ENCODE results near the gene ALK.
A peak's percentile ranks its signal among the peaks of the same experiment; 100 is the strongest.

The ALK gene

GRCh38 chr2:29920631-29921559 lies 491 bp downstream of the ALK start:
- Mint-ChIP-seq H3K27me3 (peaks cover 56% of the 10 kb centered on the region), H3K27ac (no peak overlapping the region), H3K9me3 (peaks cover 5% of the 10 kb centered on the region), H3K4me1 (peaks cover 15% of the 10 kb centered on the region), H3K36me3 (no peaks in the 10 kb centered on the region), H3K4me3 (peak overlapping the region; percentile 24)

- H3K4me3 Mint-ChIP-seq = no peak overlapping the region
- peaks cover 15% of the 10 kb centered on the region for H3K4me1 Mint-ChIP-seq
- no peaks in the 10 kb centered on the region for H3K36me3 Mint-ChIP-seq
- H3K9me3 Mint-ChIP-seq = peaks cover 5% of the 10 kb centered on the region
- peaks cover 59% of the 10 kb centered on the region for H3K27me3 Mint-ChIP-seq
- H3K27ac Mint-ChIP-seq = no peak overlapping the region
Measured at GRCh38 chr2:29920130-29920577, 1.2 kb downstream of the ALK start.

- Mint-ChIP-seq H3K27ac (no peak overlapping the region), H3K36me3 (no peaks in the 10 kb centered on the region), H3K27me3 (peaks cover 58% of the 10 kb centered on the region), H3K9me3 (peaks cover 5% of the 10 kb centered on the region), H3K4me3 (no peak overlapping the region), H3K4me1 (peaks cover 15% of the 10 kb centered on the region)
Measured at GRCh38 chr2:29918941-29919340, 2.4 kb downstream of the ALK start.

- Mint-ChIP-seq H3K36me3 (no peaks in the 10 kb centered on the region), H3K4me3 (no peak overlapping the region), H3K4me1 (peaks cover 15% of the 10 kb centered on the region), H3K27me3 (peaks cover 50% of the 10 kb centered on the region), H3K27ac (no peak overlapping the region), H3K9me3 (peaks cover 5% of the 10 kb centered on the region)
Measured at GRCh38 chr2:29917781-29918180, 3.6 kb downstream of the ALK start.

GRCh38 chr2:29916571-29916970 lies 4.8 kb downstream of the ALK start:
- Mint-ChIP-seq H3K4me1 (peaks cover 15% of the 10 kb centered on the region), H3K27me3 (peaks cover 48% of the 10 kb centered on the region), H3K4me3 (no peak overlapping the region), H3K36me3 (no peaks in the 10 kb centered on the region), H3K27ac (no peak overlapping the region), H3K9me3 (peaks cover 5% of the 10 kb centered on the region)

DNA sequence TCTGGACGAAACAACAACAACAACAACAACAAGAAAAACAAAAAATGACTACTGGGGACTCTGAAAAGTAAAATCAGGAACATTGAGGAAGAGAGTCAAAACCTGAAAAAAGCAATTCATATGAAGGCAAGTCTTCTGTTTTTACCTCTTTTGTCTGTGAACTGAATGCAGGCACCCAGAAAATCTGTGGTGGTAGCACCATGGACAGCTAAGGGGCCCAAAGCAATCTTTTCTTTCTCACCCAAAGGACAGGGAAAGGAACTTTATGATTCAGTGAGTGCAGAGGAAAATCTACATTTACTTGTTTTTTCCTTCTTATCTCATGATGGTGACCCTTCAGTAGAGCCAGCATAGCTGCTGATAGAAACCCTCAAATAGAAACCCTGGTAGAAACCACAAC lies 10.4 kb downstream of the ALK start:
- H3K4me1 Mint-ChIP-seq = no peaks in the 10 kb centered on the region
- H3K27me3 Mint-ChIP-seq = peaks cover 28% of the 10 kb centered on the region
- H3K27ac Mint-ChIP-seq = no peak overlapping the region
- H3K9me3 Mint-ChIP-seq = peaks cover 6% of the 10 kb centered on the region
- H3K36me3 Mint-ChIP-seq = no peaks in the 10 kb centered on the region
- H3K4me3 Mint-ChIP-seq = no peak overlapping the region

DNA sequence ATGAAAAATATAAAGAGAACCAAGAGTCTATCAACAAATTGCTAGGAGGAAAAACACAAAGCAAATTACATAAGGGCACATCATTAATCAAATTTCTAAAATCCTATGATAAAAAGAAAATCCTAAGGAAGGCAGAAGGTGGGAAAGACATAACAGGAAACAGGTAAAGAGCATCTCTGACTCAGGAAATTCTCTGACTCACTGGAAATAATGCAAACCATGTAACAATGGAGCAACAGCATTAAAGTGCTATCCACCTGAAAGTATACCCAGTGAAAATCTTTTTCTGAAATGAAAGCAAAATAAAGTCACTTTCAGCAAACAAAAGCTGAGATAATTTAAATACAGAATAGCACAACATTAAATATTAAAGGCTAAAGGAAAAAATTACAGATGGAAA lies 10.9 kb downstream of the ALK start:
- H3K4me1 Mint-ChIP-seq = no peaks in the 10 kb centered on the region
- peaks cover 6% of the 10 kb centered on the region for H3K9me3 Mint-ChIP-seq
- no peak overlapping the region for H3K4me3 Mint-ChIP-seq
- no peak overlapping the region for H3K27ac Mint-ChIP-seq
- H3K27me3 Mint-ChIP-seq = peaks cover 26% of the 10 kb centered on the region
- no peaks in the 10 kb centered on the region for H3K36me3 Mint-ChIP-seq

- H3K4me1 Mint-ChIP-seq = no peaks in the 10 kb centered on the region
- H3K36me3 Mint-ChIP-seq = no peaks in the 10 kb centered on the region
- no peak overlapping the region for H3K4me3 Mint-ChIP-seq
- H3K27ac Mint-ChIP-seq = no peak overlapping the region
- peaks cover 26% of the 10 kb centered on the region for H3K27me3 Mint-ChIP-seq
- peaks cover 5% of the 10 kb centered on the region for H3K9me3 Mint-ChIP-seq
Measured at GRCh38 chr2:29902356-29902755, 19.0 kb downstream of the ALK start.

DNA sequence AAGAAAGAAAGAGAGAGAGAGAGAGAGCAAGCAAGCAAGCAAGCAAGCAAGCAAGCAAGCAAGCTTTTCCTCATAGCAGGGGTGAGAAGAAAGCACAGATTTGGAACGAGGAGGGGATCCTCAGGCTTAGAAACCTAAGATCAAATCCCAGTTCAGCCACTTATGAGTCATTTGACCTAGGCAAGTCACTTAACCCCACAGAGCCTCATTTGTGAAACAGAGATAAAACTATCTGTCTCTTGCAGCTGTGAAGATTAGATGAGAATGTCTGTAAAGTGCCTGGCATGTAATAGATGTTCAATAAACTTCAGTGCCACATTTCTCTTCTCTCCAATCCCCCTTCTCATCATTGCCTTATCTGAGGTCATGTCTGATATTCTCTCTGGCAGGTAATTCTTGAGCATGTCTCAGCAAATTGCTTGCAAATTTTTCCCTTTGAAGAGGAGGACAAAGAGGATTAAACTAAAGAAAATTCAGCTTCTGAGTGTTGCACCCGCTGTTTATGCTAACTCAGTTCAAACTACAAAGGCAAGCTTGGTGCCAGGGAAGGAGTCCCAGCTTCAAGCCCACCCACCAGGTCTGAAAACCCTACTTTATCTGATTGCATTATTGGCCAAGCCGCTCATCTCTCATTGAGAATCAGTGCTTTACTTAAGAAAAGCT lies 20.3 kb downstream of the ALK start:
- no peak overlapping the region for H3K4me3 Mint-ChIP-seq
- no peaks in the 10 kb centered on the region for H3K4me1 Mint-ChIP-seq
- peaks cover 5% of the 10 kb centered on the region for H3K9me3 Mint-ChIP-seq
- H3K27me3 Mint-ChIP-seq = peaks cover 26% of the 10 kb centered on the region
- H3K27ac Mint-ChIP-seq = no peak overlapping the region
- no peaks in the 10 kb centered on the region for H3K36me3 Mint-ChIP-seq

DNA sequence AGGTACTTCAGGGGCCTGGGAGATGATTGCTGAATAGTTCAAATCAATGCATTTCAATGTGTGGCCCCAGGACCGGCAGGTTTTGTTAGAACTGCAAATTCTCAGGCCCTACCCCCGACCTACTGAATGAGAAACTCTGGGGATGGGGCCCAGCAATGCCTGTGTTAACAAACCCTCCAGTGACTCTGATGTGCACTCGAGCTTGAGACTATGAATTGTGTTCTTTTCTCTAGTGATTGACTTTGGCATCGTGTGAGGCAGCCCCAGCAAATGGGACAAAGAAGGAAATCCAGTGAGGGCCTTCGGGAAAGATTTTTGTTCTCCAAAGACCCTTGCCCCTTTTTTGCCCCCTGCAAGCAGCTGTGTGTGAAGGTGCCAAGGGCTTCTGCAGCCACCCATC lies 22.4 kb downstream of the ALK start:
- Mint-ChIP-seq H3K36me3 (no peaks in the 10 kb centered on the region), H3K9me3 (peaks cover 5% of the 10 kb centered on the region), H3K27ac (no peak overlapping the region), H3K27me3 (peaks cover 32% of the 10 kb centered on the region), H3K4me1 (no peaks in the 10 kb centered on the region), H3K4me3 (no peak overlapping the region)

DNA sequence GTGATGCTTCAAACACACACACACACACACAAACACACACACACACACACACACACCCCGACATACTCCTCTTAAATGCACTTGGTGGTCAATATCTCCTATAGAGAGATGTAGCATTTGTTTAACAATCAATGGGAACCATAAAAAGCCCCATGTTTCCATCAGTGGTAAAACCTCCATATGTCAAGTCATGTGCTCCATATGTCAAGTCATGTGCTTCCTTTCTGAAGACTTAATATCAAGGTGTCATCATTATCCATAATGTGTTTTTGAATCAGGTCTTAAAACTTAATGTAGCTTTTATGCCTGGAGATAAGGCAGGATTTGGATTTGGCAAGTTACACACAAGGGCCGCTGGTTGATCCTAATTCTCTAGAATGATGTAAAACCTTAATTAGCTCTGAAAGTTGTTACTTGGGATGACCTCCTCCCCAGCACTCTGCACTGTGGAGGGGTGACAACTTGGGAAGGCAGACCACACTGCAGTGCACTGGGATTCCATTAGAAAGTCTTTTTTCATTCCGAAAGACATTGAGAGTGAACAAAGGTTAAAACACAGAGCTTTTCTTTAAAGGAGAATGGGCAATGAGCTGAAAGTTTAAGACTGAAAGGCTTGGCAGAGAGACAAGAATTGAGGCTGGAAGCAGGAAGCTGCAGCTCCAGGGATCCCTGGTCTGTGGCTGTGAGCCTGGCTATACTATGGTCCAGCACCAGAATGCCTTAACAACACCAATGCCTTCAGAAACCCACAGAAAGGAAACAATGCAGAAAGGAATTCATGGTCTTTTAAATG lies 26.4 kb downstream of the ALK start:
- Mint-ChIP-seq H3K27ac (no peak overlapping the region), H3K27me3 (peaks cover 17% of the 10 kb centered on the region), H3K9me3 (no peaks in the 10 kb centered on the region), H3K36me3 (no peaks in the 10 kb centered on the region), H3K4me1 (no peaks in the 10 kb centered on the region), H3K4me3 (no peak overlapping the region)

DNA sequence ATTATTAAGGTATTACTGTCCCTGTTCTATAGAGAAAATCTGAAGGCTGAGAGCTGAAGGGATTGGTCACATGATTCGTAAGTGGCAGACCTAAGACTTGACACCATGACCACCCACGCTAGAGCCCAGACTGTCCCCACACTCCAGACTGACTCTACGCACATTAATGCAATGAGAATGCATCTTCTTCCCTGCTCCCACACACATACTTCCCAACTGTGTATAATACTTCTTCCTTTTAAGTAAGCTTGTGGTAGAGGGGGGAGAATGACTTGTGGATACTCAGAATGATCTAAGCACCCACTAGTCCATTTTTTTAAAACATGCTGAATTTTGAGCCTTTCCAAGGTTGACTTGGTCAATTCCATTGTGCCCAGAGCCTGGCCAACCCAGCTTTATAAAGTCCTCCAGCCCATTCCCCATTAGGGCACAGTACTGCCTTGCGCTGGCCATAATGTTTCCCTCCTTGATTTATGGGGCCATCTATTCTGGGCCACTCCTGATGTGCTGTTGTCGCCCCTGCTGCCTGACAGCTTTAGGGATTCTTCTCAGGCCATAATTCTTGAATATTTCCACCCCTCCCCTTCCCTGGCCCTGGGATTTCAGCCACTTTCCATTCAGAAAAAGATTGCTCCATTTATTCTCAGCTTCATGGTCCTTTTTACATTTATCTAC lies 28.7 kb downstream of the ALK start:
- Mint-ChIP-seq H3K36me3 (no peaks in the 10 kb centered on the region), H3K27ac (no peak overlapping the region), H3K9me3 (no peaks in the 10 kb centered on the region), H3K4me1 (no peaks in the 10 kb centered on the region), H3K27me3 (peaks cover 13% of the 10 kb centered on the region), H3K4me3 (no peak overlapping the region)

DNA sequence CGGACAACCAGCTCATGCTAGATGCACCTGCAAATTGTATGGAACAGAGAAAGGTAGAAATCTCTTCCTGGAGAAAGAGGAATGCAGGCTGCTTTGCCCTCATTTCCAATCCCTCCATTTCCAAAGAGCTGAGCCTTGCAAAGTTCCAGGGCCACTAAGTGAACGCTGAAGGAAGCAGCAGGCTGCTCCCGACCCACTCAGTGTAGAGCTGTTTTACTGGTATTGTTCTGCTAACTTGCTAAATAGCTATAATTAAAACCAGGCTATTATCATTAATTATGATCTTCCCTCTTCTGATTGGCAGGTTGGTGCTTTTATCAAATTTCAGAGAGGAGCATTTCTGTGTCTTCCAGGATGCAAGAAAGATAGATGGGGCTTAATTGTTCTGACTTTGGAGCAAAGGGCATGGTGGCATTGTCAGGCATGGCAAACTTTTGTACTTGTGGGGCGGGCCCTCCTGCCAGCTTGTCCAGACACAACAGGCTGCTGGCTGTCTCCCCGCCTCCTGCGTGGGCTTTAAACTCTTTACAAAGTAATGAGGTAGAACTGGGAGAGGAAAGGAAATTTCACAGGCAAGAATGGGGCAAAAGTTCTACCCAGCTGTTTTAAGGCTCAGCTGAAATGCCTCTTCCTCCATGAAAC lies 40.2 kb downstream of the ALK start:
- Mint-ChIP-seq H3K9me3 (peaks cover 7% of the 10 kb centered on the region), H3K4me1 (no peaks in the 10 kb centered on the region), H3K27ac (no peak overlapping the region), H3K27me3 (peaks cover 14% of the 10 kb centered on the region), H3K36me3 (no peaks in the 10 kb centered on the region), H3K4me3 (no peak overlapping the region)

- H3K9me3 Mint-ChIP-seq = peaks cover 7% of the 10 kb centered on the region
- H3K27ac Mint-ChIP-seq = no peak overlapping the region
Measured at GRCh38 chr2:29880084-29880483, 41.3 kb downstream of the ALK start.

DNA sequence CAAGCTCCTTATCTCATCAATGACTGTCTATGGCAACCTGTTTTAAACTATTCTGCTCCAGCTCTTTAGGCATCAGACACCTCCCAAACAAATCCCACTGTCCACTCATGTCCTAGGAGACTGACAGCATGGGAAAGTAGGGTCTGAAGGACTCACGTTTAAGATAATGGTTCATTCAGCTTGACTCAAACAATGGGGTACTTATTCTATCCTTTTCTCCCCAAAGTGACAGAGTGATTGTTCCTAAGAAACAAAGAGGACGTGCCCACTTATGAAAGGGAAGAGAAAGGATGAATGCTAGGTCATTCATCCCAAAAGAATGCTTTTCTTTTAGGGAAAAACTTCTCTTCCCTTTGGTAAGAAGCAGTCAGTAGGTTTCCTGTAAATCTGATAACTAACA lies 41.9 kb downstream of the ALK start:
- Mint-ChIP-seq H3K4me1 (no peaks in the 10 kb centered on the region), H3K27ac (no peak overlapping the region), H3K9me3 (peaks cover 5% of the 10 kb centered on the region), H3K4me3 (no peak overlapping the region), H3K36me3 (no peaks in the 10 kb centered on the region), H3K27me3 (peaks cover 12% of the 10 kb centered on the region)

More at GRCh38 chr2:29880084-29880483, 41.3 kb downstream of the ALK start:
- no peaks in the 10 kb centered on the region for H3K36me3 Mint-ChIP-seq
- H3K27me3 Mint-ChIP-seq = peaks cover 12% of the 10 kb centered on the region
- no peaks in the 10 kb centered on the region for H3K4me1 Mint-ChIP-seq
- H3K4me3 Mint-ChIP-seq = no peak overlapping the region
